CD8-positive, alpha-beta memory T cell (primary cell): Measurements from ENCODE around the gene ADRA2B. TPM values are rescaled to one million over a fixed set of nuclear protein-coding genes. Genes with fewer than 3 reads are reported as not detected.

Source experiments
- CTCF ChIA-PET: fragments of 350-600 bp; sonication (Branson Sonifier 250); formaldehyde crosslinking; loops from one replicate; lab custom pipeline; 2021; ENCODE audit warnings: antibody characterized with exemption; lab: Charles Lee
- POLR2A ChIA-PET: fragments of 350-600 bp; sonication (Branson Sonifier 250); formaldehyde crosslinking; loops from one replicate; lab custom pipeline; 2021; ENCODE audit warnings: antibody characterized with exemption; lab: Charles Lee
- DNase-seq, 5 donors: peaks; one replicate each; pipeline versions ENCODE4 v3.0.0 to v3.0.0-alpha.2; 2020 to 2022; ENCODE audit warnings: mixed read lengths in 1 of 5
- H3K27ac ChIP-seq: one replicate; pipeline ENCODE4 v1.7.0; 2013; ENCODE audit warnings: low read depth, mild to moderate bottlenecking, low read length, moderate library complexity
- H3K27me3 ChIP-seq: 2 replicates; pipeline ENCODE4 v1.7.0; 2013; ENCODE audit warnings: low read length, mild to moderate bottlenecking; ENCODE audit not compliant: insufficient read depth, poor library complexity, severe bottlenecking
- H3K36me3 ChIP-seq: 2 replicates; pipeline ENCODE4 v1.7.0; 2013; ENCODE audit warnings: mild to moderate bottlenecking, low read length, moderate library complexity; ENCODE audit not compliant: insufficient read depth
- H3K4me1 ChIP-seq: 2 replicates; pipeline ENCODE4 v1.7.0; 2013; ENCODE audit warnings: mild to moderate bottlenecking, low read length, moderate library complexity; ENCODE audit not compliant: insufficient read depth
- H3K4me3 ChIP-seq: 2 replicates; pipeline ENCODE4 v1.7.0; 2013; ENCODE audit warnings: mild to moderate bottlenecking, low read length
- H3K9me3 ChIP-seq: 2 replicates; pipeline ENCODE4 v1.7.0; 2013; ENCODE audit warnings: mild to moderate bottlenecking, low read length
- H3K27ac Mint-ChIP-seq, 8 donors: one replicate each; pipeline ENCODE4 v1.8.0; 2020 to 2021; ENCODE audit warnings: mixed read lengths in 8 of 8, mild to moderate bottlenecking in 6 of 8, inconsistent platforms in 3 of 8, moderate library complexity in 3 of 8
- H3K27me3 Mint-ChIP-seq, 2 donors: one replicate each; pipeline ENCODE4 v1.8.0; 2020 to 2021; ENCODE audit warnings: mixed read lengths in 2 of 2, mild to moderate bottlenecking in 1 of 2, moderate library complexity in 1 of 2
- H3K36me3 Mint-ChIP-seq, 3 donors: one replicate each; pipeline ENCODE4 v1.8.0; 2020 to 2021; ENCODE audit warnings: mixed read lengths in 3 of 3, inconsistent platforms in 1 of 3, mild to moderate bottlenecking in 1 of 3
- H3K4me1 Mint-ChIP-seq, 3 donors: one replicate each; pipeline ENCODE4 v1.8.0; 2020 to 2021; ENCODE audit warnings: mixed read lengths in 3 of 3, inconsistent platforms in 1 of 3, mild to moderate bottlenecking in 1 of 3
- H3K4me3 Mint-ChIP-seq, 7 donors: one replicate each; pipeline ENCODE4 v1.8.0; 2020 to 2021; ENCODE audit warnings: mixed read lengths in 7 of 7, mild to moderate bottlenecking in 6 of 7, moderate library complexity in 4 of 7, inconsistent platforms in 2 of 7
- H3K9me3 Mint-ChIP-seq, 5 donors: one replicate each; pipeline ENCODE4 v1.8.0; 2020 to 2022; ENCODE audit warnings: mixed read lengths in 5 of 5, mild to moderate bottlenecking in 3 of 5, moderate library complexity in 2 of 5, inconsistent platforms in 1 of 5
- polyA plus RNA-seq: library from polyadenylated mRNA; unstranded; fragments of 300-500 nt; fragmentation: Illumina TruSeq; gene quantifications from one replicate; pipeline ENCODE4 v1.2.3, GENCODE V29; 2021
- total RNA-seq, 2 experiments: library from RNA; stranded (reverse); gene quantifications; one replicate each; pipeline ENCODE4 v1.2.3, GENCODE V29; 2021

Gene ADRA2B
- total and polyA plus RNA-seq, 3 experiments from 2014 or later = 0.07 to 0.24 TPM; not detected in 1

- peaks cover 0 to 2% (median 0%) of the 10 kb centered on the region in 5 donors for H3K9me3 Mint-ChIP-seq
- Histone ChIP-seq H3K27ac (no peak overlapping the region), H3K4me1 (peaks cover 36% of the 10 kb centered on the region), H3K4me3 (no peak overlapping the region), H3K27me3 (no peaks in the 10 kb centered on the region), H3K36me3 (peaks cover 14% of the 10 kb centered on the region), H3K9me3 (no peaks in the 10 kb centered on the region)
- H3K27me3 Mint-ChIP-seq = peaks cover 0 to 6% of the 10 kb centered on the region in 2 donors
- H3K36me3 Mint-ChIP-seq = peaks cover 6 to 84% (median 8%) of the 10 kb centered on the region in 3 donors
- H3K4me1 Mint-ChIP-seq = peaks cover 37 to 67% (median 41%) of the 10 kb centered on the region in 3 donors
- peak in 1 of 5 donors; percentile 11 for DNase-seq
- ChIA-PET POLR2A (interaction anchor here (1.6 to 3.7 kb wide), 3 partner anchors 10 to 35 kb away, joined by 5 to 37 read pairs (median 8); no protein-coding TSS in a partner anchor), CTCF (interaction anchor here (0.8 to 14.6 kb wide), 28 partner anchors 9 to 415 kb away, joined by 3 to 385 read pairs (median 6); partner anchors contain the start of genes ADRA2B and STARD7)
- H3K27ac Mint-ChIP-seq = peak overlapping the region in 5 of 8 donors; percentile 9 to 100 (median 75)
- H3K4me3 Mint-ChIP-seq = peak overlapping the region in 3 of 7 donors; percentile 17 to 54 (median 45)
Measured at GRCh38 chr2:96139181-96139758, 22.9 kb upstream of the ADRA2B start.

- ChIA-PET CTCF (interaction anchor here (0.8 to 14.6 kb wide), 29 partner anchors 8 to 416 kb away, joined by 3 to 385 read pairs (median 5); partner anchors contain the start of genes ADRA2B and STARD7), POLR2A (interaction anchor here (0.6 to 3.7 kb wide), 5 partner anchors 11 to 69 kb away, joined by 3 to 37 read pairs (median 5); no protein-coding TSS in a partner anchor)
- H3K27ac ChIP-seq = no peak within 1 kb of the TSS
- peaks cover 6% of the 10 kb centered on the region for H3K36me3 ChIP-seq
- no peaks in the 10 kb centered on the region for H3K9me3 ChIP-seq
- peaks cover 32% of the 10 kb centered on the region for H3K4me1 ChIP-seq
- Mint-ChIP-seq H3K36me3 (peaks cover 4 to 84% (median 4%) of the 10 kb centered on the region in 3 donors), H3K27ac (peak within 1 kb of the TSS; percentile 23 to 100 (median 88)), H3K4me3 (peak within 1 kb of the TSS in 4 of 7 donors; percentile 17 to 61 (median 38)), H3K27me3 (peaks cover 0 to 3% of the 10 kb centered on the region in 2 donors), H3K4me1 (peaks cover 30 to 68% (median 41%) of the 10 kb centered on the region in 3 donors), H3K9me3 (no peaks in the 10 kb centered on the region)
- peak; percentile 46 to 77 (median 67) for DNase-seq
- no peak within 1 kb of the TSS for H3K4me3 ChIP-seq
- no peaks in the 10 kb centered on the region for H3K27me3 ChIP-seq
Measured at GRCh38 chr2:96138179-96139145, 22.1 kb upstream of the ADRA2B start, which contains the start of gene ASTL. ASTL (minus strand) TSS chr2:96138502; CDS start chr2:96138436, 66 bp downstream.

DNA sequence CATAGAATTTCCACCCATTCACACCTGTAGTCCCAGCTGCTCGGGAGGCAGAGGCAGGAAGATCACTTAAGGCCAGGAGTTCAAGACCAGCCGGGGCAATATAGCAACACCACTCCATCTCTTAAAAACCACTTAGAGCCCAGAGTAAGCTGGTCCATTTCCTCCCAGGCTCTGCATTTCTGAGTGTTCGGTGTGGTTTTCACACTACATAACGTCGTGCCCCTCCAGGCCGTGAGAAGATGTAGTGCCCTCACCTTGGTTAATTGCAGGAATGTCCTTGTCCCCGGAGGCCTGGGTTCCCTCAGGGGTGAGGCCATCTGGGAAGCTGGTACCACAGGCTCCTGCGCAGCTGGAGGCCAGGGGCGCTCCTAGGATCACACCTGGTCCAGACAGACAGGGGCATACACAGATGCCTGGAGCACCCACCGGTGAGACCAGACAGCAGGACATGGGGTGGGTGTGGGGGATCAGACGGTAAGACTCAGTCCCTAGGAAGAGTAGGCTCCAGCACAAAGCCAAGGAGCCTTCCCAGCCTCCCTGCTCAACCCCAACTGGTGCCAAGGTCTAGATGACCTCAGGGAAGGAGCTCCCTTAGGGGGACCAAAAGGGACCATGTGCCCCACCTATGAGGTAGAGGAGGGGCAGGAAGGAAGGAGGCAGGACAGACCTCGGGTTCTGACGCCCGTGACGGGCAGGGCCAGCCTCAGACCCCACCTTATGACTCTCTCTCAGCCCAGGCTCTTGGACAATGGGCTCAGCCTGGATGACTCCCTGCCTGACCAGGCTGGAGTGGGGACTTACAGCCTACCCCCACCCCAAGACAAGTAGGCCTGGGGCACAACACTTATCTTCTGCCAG, 21.2 kb upstream of the ADRA2B start:
- peaks cover 0 to 3% of the 10 kb centered on the region in 2 donors for H3K27me3 Mint-ChIP-seq
- Histone ChIP-seq H3K4me1 (peaks cover 23% of the 10 kb centered on the region), H3K4me3 (no peak overlapping the region), H3K27me3 (no peaks in the 10 kb centered on the region), H3K27ac (no peak overlapping the region), H3K36me3 (no peaks in the 10 kb centered on the region), H3K9me3 (no peaks in the 10 kb centered on the region)
- H3K9me3 Mint-ChIP-seq = no peaks in the 10 kb centered on the region
- peaks cover 22 to 65% (median 32%) of the 10 kb centered on the region in 3 donors for H3K4me1 Mint-ChIP-seq
- DNase-seq = peak in 1 of 5 donors; percentile 18
- H3K27ac Mint-ChIP-seq = peak overlapping the region; percentile 23 to 100 (median 88)
- ChIA-PET CTCF (interaction anchor here (1.3 to 14.6 kb wide), 15 partner anchors 10 to 145 kb away, joined by 3 to 385 read pairs (median 9); partner anchors contain the start of gene ADRA2B), POLR2A (interaction anchor here (0.5 to 3.7 kb wide), 5 partner anchors 11 to 37 kb away, joined by 3 to 37 read pairs (median 5); no protein-coding TSS in a partner anchor)
- peaks cover 0 to 84% (median 0%) of the 10 kb centered on the region in 3 donors for H3K36me3 Mint-ChIP-seq
- peak overlapping the region in 1 of 7 donors; percentile 19 for H3K4me3 Mint-ChIP-seq

DNA sequence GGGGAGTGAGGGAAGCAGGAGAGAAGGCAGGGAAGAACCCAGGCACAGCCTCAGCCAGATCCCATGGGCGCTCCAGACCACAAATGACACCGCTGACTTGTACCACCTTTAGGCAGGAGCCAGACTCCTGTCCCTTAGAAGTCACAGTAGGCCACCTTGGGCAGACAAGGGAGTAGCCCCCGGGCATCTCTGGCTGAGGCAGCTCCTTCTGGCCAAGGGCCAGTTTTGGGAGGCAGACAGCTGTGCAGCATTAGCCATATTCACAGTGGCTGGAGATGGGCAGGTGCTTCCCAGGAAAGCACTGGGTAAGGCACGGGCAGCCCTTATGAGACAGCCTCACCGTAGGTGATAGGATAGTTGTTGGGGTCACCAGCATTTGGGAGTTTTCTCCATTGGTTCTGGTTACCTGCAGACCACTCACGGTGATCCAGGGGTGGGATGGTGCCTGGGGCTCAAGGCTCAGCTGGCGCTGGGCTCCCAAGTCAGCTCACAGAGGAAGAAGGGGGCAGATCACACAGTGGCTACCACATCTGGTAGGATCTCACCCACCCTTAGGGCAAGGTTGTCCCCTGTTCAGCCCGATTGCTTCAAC, 19.9 kb upstream of the ADRA2B start:
- H3K9me3 ChIP-seq = no peaks in the 10 kb centered on the region
- no peaks in the 10 kb centered on the region for H3K36me3 ChIP-seq
- H3K4me3 ChIP-seq = no peak overlapping the region
- no peak overlapping the region for H3K27ac ChIP-seq
- peak in 1 of 5 donors; percentile 12 for DNase-seq
- POLR2A ChIA-PET = interaction anchor here (3.7 kb wide), 1 partner anchor 38 kb away, joined by 37 read pairs; no protein-coding TSS in a partner anchor
- H3K9me3 Mint-ChIP-seq = no peaks in the 10 kb centered on the region
- CTCF ChIA-PET = interaction anchor here (1.8 to 14.6 kb wide), 3 partner anchors 18 to 114 kb away, joined by 4 to 385 read pairs (median 29); partner anchors contain the start of gene ADRA2B
- H3K27ac Mint-ChIP-seq = peak overlapping the region in 3 of 8 donors; percentile 23 to 75 (median 75)
- H3K4me1 ChIP-seq = peaks cover 18% of the 10 kb centered on the region
- peaks cover 0 to 3% of the 10 kb centered on the region in 2 donors for H3K27me3 Mint-ChIP-seq
- H3K36me3 Mint-ChIP-seq = peaks cover 0 to 85% (median 0%) of the 10 kb centered on the region in 3 donors
- no peaks in the 10 kb centered on the region for H3K27me3 ChIP-seq
- peak overlapping the region in 1 of 7 donors; percentile 59 for H3K4me3 Mint-ChIP-seq
- peaks cover 16 to 64% (median 27%) of the 10 kb centered on the region in 3 donors for H3K4me1 Mint-ChIP-seq

- peak in 1 of 5 donors; percentile 11 for DNase-seq
- no peaks in the 10 kb centered on the region for H3K27me3 ChIP-seq
- Mint-ChIP-seq H3K27ac (peak overlapping the region in 4 of 8 donors; percentile 22 to 75 (median 70)), H3K27me3 (peaks cover 0 to 3% of the 10 kb centered on the region in 2 donors), H3K4me1 (peaks cover 20 to 66% (median 31%) of the 10 kb centered on the region in 3 donors), H3K9me3 (no peaks in the 10 kb centered on the region), H3K4me3 (no peak overlapping the region), H3K36me3 (peaks cover 0 to 87% (median 2%) of the 10 kb centered on the region in 3 donors)
- no peaks in the 10 kb centered on the region for H3K36me3 ChIP-seq
- no peak overlapping the region for H3K27ac ChIP-seq
- H3K9me3 ChIP-seq = no peaks in the 10 kb centered on the region
- no peak overlapping the region for H3K4me3 ChIP-seq
- ChIA-PET POLR2A (no interaction called here), CTCF (interaction anchor here (1.8 to 14.6 kb wide), 2 partner anchors 37 to 113 kb away, joined by 4 to 385 read pairs; no protein-coding TSS in a partner anchor)
- peaks cover 18% of the 10 kb centered on the region for H3K4me1 ChIP-seq
Measured at GRCh38 chr2:96135621-96136020, 19.2 kb upstream of the ADRA2B start.

DNA sequence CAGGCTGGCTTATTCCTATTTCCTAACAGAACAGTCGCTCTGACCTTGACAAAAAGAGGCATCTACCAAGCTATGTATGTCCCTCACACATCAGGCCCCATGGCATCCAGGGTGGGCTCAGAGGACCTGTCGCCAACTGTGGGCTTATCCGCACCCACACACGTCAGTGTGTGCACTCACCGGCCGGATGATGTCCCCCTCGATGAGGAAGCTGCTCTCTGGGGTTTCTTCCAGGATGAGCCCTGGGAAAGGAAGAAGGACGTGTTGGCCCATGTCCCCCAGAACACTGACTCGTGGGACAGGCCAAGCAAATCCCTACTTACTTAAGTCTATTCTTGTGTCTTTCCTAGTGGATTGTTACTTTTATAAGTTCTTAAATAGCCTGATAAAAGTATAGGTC, 18.8 kb upstream of the ADRA2B start:
- DNase-seq = peak in 1 of 5 donors; percentile 12
- ChIA-PET CTCF (interaction anchor here (14.6 kb wide), 1 partner anchor 37 kb away, joined by 385 read pairs; no protein-coding TSS in a partner anchor), POLR2A (no interaction called here)
- Histone ChIP-seq H3K27me3 (no peaks in the 10 kb centered on the region), H3K4me3 (no peak overlapping the region), H3K36me3 (no peaks in the 10 kb centered on the region), H3K9me3 (no peaks in the 10 kb centered on the region), H3K4me1 (peaks cover 18% of the 10 kb centered on the region), H3K27ac (no peak overlapping the region)
- Mint-ChIP-seq H3K4me3 (peak overlapping the region in 1 of 7 donors; percentile 4), H3K27ac (peak overlapping the region in 4 of 8 donors; percentile 11 to 75 (median 18)), H3K36me3 (peaks cover 0 to 87% (median 2%) of the 10 kb centered on the region in 3 donors), H3K4me1 (peaks cover 24 to 66% (median 36%) of the 10 kb centered on the region in 3 donors), H3K9me3 (no peaks in the 10 kb centered on the region), H3K27me3 (peaks cover 0 to 3% of the 10 kb centered on the region in 2 donors)
